Mesenchymal stem cell (in vitro differentiated cells and primary cell): Measurements from ENCODE around the gene TIMM23.
"Not testable (repeated sequence)": the region's sequence is repeated elsewhere in the genome, so short reads cannot be mapped to it uniquely, and the experiment has no call there.

Experiments
- DNase-seq: peaks from one replicate; pipeline ENCODE4 v3.0.0-alpha.2; 2013
- H2AFZ ChIP-seq: one replicate; pipeline ENCODE4 v1.6.1; 2013; ENCODE audit warnings: low read depth, mild to moderate bottlenecking, control low read depth, inconsistent platforms, low read length, moderate library complexity
- H2AK5ac ChIP-seq: 2 replicates; pipeline ENCODE4 v1.6.1; 2013; ENCODE audit warnings: low read length, moderate library complexity, mild to moderate bottlenecking, inconsistent platforms; ENCODE audit not compliant: severe bottlenecking
- H2BK120ac ChIP-seq: one replicate; pipeline ENCODE4 v1.6.1; 2013; ENCODE audit warnings: low read depth, mild to moderate bottlenecking, inconsistent platforms, low read length, moderate library complexity
- H2BK12ac ChIP-seq, 2 experiments: one replicate each; pipeline ENCODE4 v1.6.1; 2013; ENCODE audit warnings: inconsistent platforms in 2 of 2, low read length in 2 of 2, mild to moderate bottlenecking in 2 of 2, moderate library complexity in 2 of 2, control low read depth in 1 of 2
- H2BK15ac ChIP-seq: one replicate; pipeline ENCODE4 v1.6.1; 2013; ENCODE audit warnings: mild to moderate bottlenecking, low read depth, inconsistent platforms; ENCODE audit not compliant: poor library complexity, severe bottlenecking
- H2BK5ac ChIP-seq: 2 replicates; pipeline ENCODE4 v1.6.1; 2013; ENCODE audit warnings: low read depth, mild to moderate bottlenecking, low read length, control low read depth, inconsistent platforms; ENCODE audit not compliant: poor library complexity, severe bottlenecking
- H3K14ac ChIP-seq, 2 experiments: one replicate each; pipeline ENCODE4 v1.6.1; 2013; ENCODE audit warnings: inconsistent platforms in 2 of 2, low read length in 2 of 2, control low read depth in 1 of 2, mild to moderate bottlenecking in 1 of 2, moderate library complexity in 1 of 2
- H3K18ac ChIP-seq, 2 experiments: one replicate each; pipeline ENCODE4 v1.6.1; 2013; ENCODE audit warnings: inconsistent platforms in 2 of 2, low read length in 2 of 2, control low read depth in 1 of 2, low read depth in 1 of 2, mild to moderate bottlenecking in 1 of 2
- H3K23ac ChIP-seq, 2 experiments: one replicate each; pipeline ENCODE4 v1.6.1; 2013; ENCODE audit warnings: inconsistent platforms in 2 of 2, low read length in 2 of 2, mild to moderate bottlenecking in 2 of 2, moderate library complexity in 2 of 2, control low read depth in 1 of 2
- H3K27ac ChIP-seq: 2 replicates; pipeline ENCODE4 v1.5.1; 2013; ENCODE audit warnings: mild to moderate bottlenecking, moderate library complexity, low read length, control low read depth, inconsistent platforms; ENCODE audit not compliant: poor library complexity, severe bottlenecking
- H3K27me3 ChIP-seq, 2 experiments: 2 replicates each; pipeline versions ENCODE4 v1.6.1 to v1.7.0; 2013; ENCODE audit warnings: low read length in 2 of 2, mild to moderate bottlenecking in 2 of 2, moderate library complexity in 2 of 2, control low read depth in 1 of 2, inconsistent platforms in 1 of 2; ENCODE audit not compliant: control insufficient read depth in 1 of 2, insufficient read depth in 1 of 2
- H3K36me3 ChIP-seq, 2 experiments: 2 replicates each; pipeline versions ENCODE4 v1.6.1 to v1.7.0; 2013; ENCODE audit warnings: low read length in 2 of 2, control low read depth in 1 of 2, inconsistent platforms in 1 of 2, low read depth in 1 of 2, mild to moderate bottlenecking in 1 of 2; ENCODE audit not compliant: insufficient read depth in 2 of 2, control insufficient read depth in 1 of 2
- H3K4ac ChIP-seq, 2 experiments: one replicate each; pipeline ENCODE4 v1.6.1; 2013; ENCODE audit warnings: inconsistent platforms in 2 of 2, low read length in 2 of 2, mild to moderate bottlenecking in 2 of 2, moderate library complexity in 2 of 2, control low read depth in 1 of 2, low read depth in 1 of 2
- H3K4me1 ChIP-seq: 2 replicates; pipeline ENCODE4 v1.6.1; 2013; ENCODE audit warnings: low read depth, low read length, control low read depth; ENCODE audit not compliant: control insufficient read depth, insufficient read depth
- H3K4me2 ChIP-seq: 2 replicates; pipeline ENCODE4 v1.6.1; 2013; ENCODE audit warnings: low read length, mild to moderate bottlenecking, inconsistent platforms; ENCODE audit not compliant: poor library complexity, severe bottlenecking
- H3K4me3 ChIP-seq, 2 experiments: 2 replicates each; pipeline versions ENCODE4 v1.5.1 to v1.7.0; 2013; ENCODE audit warnings: low read length in 2 of 2, mild to moderate bottlenecking in 2 of 2, control low read depth in 1 of 2, low read depth in 1 of 2; ENCODE audit not compliant: insufficient read depth in 1 of 2
- H3K79me1 ChIP-seq: replicated peaks from 2 replicates; pipeline ENCODE4 v1.6.1; 2013; ENCODE audit warnings: mild to moderate bottlenecking, control low read depth, low read length, inconsistent platforms; ENCODE audit not compliant: poor library complexity, severe bottlenecking
- H3K9ac ChIP-seq: 2 replicates; pipeline ENCODE4 v1.7.0; 2013; ENCODE audit warnings: mild to moderate bottlenecking, low read length, moderate library complexity
- H3K9me3 ChIP-seq: 2 replicates; pipeline ENCODE4 v1.7.0; 2013; ENCODE audit warnings: mild to moderate bottlenecking, low read length; ENCODE audit not compliant: control insufficient read depth
- H4K8ac ChIP-seq: one replicate; pipeline ENCODE4 v1.6.1; 2013; ENCODE audit warnings: inconsistent platforms, mild to moderate bottlenecking, low read length, moderate library complexity
- H4K91ac ChIP-seq: one replicate; pipeline ENCODE4 v1.6.1; 2013; ENCODE audit warnings: mild to moderate bottlenecking, low read length, inconsistent platforms
- WGBS: methylation state at CpG from one replicate; pipeline ENCODE4 v1.1.7; 2013; ENCODE audit warnings: mixed read lengths; 5-methylcytosine and 5-hydroxymethylcytosine counted together

TIMM23 gene

DNA sequence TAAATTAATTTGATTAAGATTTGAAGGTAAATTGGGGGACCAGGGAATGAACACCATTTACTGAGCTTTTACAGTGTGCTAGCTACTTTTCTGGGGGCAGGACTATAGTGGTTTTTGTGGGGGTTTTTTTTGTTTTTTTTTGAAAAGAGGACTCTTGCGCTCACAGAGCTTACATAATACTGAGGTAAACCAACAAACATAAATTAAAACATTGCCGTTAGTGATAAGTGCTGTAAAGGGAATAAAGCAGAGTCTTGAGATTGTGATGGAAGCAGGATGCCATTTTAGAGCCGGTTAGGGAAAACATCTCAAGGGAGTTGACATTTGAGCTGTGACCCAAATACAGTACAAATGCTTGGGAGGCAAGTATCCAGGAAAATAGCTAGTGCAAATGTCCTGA is 1.8 kb downstream of the TIMM23 start:
- not testable (repeated sequence) for DNase-seq, H3K9me3 ChIP-seq, H4K91ac ChIP-seq, H3K4ac ChIP-seq, H2AK5ac ChIP-seq, H3K23ac ChIP-seq, H2BK15ac ChIP-seq, H3K36me3 ChIP-seq, H2BK5ac ChIP-seq, H3K4me1 ChIP-seq, H3K27ac ChIP-seq, H3K14ac ChIP-seq, H2BK12ac ChIP-seq, H3K27me3 ChIP-seq, H2BK120ac ChIP-seq, H3K4me2 ChIP-seq, H3K79me1 ChIP-seq, H2AFZ ChIP-seq, H3K18ac ChIP-seq, H4K8ac ChIP-seq
- peak overlapping the region in 1 of 2 experiments; percentile 62 for H3K4me3 ChIP-seq
- H3K9ac ChIP-seq: peak overlapping the region; percentile 98
- WGBS: 79% methylated on average over 2 of the region's 3 CpGs

- no CpG with 5 or more reads among the region's 2 CpGs for WGBS
- H3K23ac ChIP-seq, H3K4me1 ChIP-seq: not testable (repeated sequence)
These were observed 6.3 kb downstream of the TIMM23 start for GRCh38 chr10:45978554-45978953.

DNA sequence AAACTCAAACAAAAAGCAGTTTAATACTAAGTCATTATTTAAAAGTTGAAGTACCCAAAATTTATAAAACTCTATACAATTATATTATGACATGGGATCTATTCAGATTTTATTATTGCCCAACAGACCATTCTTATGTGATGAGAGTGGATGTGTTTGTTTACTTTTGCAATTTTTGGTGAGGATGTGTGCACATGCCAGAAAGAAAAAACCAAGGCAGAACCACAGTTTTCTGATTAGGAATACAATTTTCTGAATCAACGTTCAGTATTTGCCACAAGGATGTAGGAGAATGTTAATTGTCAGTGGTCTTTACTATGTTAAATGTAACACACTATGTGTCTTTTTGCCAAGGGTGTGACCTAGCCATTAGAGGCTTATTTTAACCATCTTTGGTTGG is 9.1 kb downstream of the TIMM23 start:
- H2BK12ac ChIP-seq, H3K23ac ChIP-seq, H3K4ac ChIP-seq, DNase-seq, H2BK5ac ChIP-seq, H2BK15ac ChIP-seq, H4K91ac ChIP-seq, H3K4me3 ChIP-seq, H3K9me3 ChIP-seq, H2BK120ac ChIP-seq, H3K14ac ChIP-seq, H2AK5ac ChIP-seq, H3K27ac ChIP-seq, H4K8ac ChIP-seq, H3K79me1 ChIP-seq, H3K27me3 ChIP-seq, H3K4me2 ChIP-seq, H3K4me1 ChIP-seq, H3K18ac ChIP-seq, H2AFZ ChIP-seq: not testable (repeated sequence)
- Histone ChIP-seq H3K36me3 (peaks cover 0 to 25% of the 10 kb centered on the region in 2 experiments), H3K9ac (peak overlapping the region; percentile 43)
- 30% methylated on average over 1 of the region's 1 CpG for WGBS

More at GRCh38 chr10:45978554-45978953, 6.3 kb downstream of the TIMM23 start:
- not testable (repeated sequence) for H2BK12ac ChIP-seq, H3K79me1 ChIP-seq, H3K14ac ChIP-seq, H3K4me2 ChIP-seq, H2BK120ac ChIP-seq, H4K8ac ChIP-seq, H3K4ac ChIP-seq, H4K91ac ChIP-seq, H3K18ac ChIP-seq, H3K27me3 ChIP-seq, H2BK5ac ChIP-seq, DNase-seq, H3K4me3 ChIP-seq, H2BK15ac ChIP-seq, H2AK5ac ChIP-seq, H3K27ac ChIP-seq, H3K9me3 ChIP-seq, H2AFZ ChIP-seq, H3K9ac ChIP-seq
- H3K36me3 ChIP-seq: peaks cover 0 to 11% of the 10 kb centered on the region in 2 experiments

DNA sequence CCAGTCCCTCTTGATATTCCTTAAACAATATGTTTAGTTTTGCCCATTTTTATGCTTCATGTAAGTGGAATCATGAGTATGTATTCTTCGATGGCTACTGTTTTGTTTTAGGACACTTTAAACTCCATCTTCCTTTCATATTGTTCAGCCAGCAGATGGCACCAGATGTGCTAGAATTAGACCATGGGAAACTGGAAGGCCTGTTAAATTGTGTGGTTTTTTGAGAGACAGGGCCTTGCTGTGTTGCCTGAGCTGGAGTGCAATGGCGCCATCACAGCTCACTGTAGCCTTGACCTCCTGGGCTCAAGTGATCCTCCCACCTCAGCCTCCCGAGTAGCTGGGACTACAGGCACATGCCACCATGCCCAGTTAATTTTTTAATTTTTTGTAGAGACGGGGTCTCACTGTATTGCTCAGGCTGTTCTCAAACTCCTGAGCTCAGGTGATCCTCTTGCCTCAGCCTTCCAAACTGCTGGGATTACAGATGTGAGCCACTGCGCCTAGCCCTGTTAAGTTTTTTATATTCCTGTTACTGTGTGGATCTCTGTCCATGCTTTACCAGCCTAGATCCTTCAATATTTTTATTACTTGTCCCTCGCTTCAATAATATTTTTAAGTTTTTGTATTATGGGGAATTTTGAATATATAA is 11.4 kb downstream of the TIMM23 start:
- H3K4me1 ChIP-seq, H4K8ac ChIP-seq, H2BK12ac ChIP-seq, H4K91ac ChIP-seq, H2AFZ ChIP-seq, H3K14ac ChIP-seq, H3K9ac ChIP-seq, H3K18ac ChIP-seq, H2AK5ac ChIP-seq, H2BK15ac ChIP-seq, H3K9me3 ChIP-seq, H3K79me1 ChIP-seq, H2BK5ac ChIP-seq, H3K4me2 ChIP-seq, H2BK120ac ChIP-seq, H3K4ac ChIP-seq, H3K4me3 ChIP-seq, H3K23ac ChIP-seq, H3K27me3 ChIP-seq: not testable (repeated sequence)
- 40% methylated on average over 1 of the region's 6 CpGs for WGBS
- H3K27ac ChIP-seq: peak overlapping the region; percentile 43
- peak; percentile 77 for DNase-seq
- H3K36me3 ChIP-seq: peaks cover 3 to 27% of the 10 kb centered on the region in 2 experiments
